ENCODE results near the gene TNS3. TPM values are rescaled to one million over a fixed set of nuclear protein-coding genes. Genes with fewer than 3 reads are reported as not detected.

TNS3 gene
- total RNA-seq, 2 experiments from 2014 or later: not detected

DNA sequence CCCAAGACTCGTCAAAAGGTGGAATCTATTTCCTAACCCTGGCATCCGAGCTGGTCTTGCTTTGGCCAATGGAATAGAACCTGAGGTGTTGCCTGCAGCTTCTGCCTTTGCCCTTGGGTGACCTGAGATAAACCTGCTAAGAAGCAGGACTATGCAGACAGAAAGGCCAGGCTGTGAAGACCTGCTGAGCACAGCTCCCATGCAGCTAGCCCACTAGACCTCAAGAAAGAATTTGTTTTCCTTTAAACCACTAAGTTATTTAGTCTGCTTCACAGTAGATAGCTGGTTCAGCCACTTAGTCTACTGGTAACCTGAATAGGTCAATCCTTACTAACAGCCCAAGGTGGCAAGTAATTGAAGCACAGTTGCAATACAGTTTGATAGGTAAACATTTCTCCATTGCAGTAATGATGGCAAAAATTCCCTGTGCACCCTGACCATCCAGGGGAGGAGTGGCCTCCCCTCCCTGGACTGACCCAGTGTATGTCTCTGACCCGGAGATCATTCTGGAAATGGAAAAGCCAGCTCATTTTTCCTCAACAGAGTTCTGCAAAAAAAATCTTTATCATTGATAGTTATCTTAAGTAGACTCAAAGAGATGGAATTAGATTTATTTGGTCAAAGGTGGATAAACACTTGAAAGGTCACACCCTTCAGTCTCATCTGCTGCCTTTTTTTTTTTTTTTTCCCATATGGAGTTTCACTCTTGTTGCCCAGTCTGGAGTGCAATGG is 20.0 kb downstream of the TNS3 start:
- Mint-ChIP-seq H3K27ac (no peak overlapping the region), H3K36me3 (ENCODE audit: low read depth) (no peaks in the 10 kb centered on the region), H3K27me3 (ENCODE audit: low read depth) (no peaks in the 10 kb centered on the region), H3K4me3 (no peak overlapping the region), H3K4me1 (ENCODE audit: low read depth) (no peaks in the 10 kb centered on the region), H3K9me3 (ENCODE audit: insufficient read depth) (no peaks in the 10 kb centered on the region)
- ChIA-PET POLR2A (no interaction called here), CTCF (no interaction called here)
- no peak for ATAC-seq
- no peak for DNase-seq

DNA sequence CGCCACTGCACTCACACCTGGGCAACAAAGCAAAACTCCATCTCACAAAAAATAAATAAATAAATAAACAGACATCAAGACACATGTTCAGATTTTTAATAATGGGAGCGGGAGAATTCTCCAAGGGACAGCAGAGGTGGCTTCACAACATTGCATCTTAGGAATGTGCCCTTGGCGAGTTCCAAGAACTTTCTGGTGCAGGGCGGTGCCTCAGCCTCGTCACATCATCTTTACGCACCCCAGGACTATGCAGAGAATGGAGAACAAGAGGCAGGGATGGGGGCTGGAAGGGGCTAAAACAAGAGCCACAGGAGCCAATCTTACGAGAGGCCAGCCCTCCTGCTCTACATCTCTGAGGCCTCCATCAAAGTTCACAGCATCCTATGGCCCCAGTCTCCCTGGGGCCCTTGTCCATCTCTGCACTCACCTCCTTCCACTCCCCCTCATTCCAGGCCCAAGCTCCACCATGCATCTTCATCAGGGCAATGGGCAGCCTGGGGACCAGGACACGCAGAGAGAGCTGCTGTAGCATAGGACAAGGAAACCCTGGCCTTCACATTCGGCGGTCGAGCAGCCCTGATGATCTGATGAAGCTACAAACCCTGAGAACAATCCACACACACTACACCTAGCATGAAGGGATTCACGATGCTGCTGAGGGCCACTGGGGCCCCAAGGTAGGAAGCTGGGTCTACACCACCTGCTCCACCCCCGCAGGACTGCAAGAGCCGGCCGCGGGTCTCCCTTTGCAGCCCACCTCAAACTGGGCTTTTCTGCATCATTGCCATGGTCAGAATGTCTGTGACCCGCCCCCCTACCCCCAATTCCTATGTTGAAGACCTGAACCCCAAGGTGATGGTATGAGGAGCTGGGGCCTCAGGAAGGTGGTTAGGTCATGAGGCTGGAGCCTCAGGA is 22.3 kb downstream of the TNS3 start:
- H3K9me3 Mint-ChIP-seq (ENCODE audit: insufficient read depth): no peaks in the 10 kb centered on the region
- CTCF ChIA-PET: no interaction called here
- no peak overlapping the region for H3K27ac Mint-ChIP-seq
- no peaks in the 10 kb centered on the region for H3K36me3 Mint-ChIP-seq (ENCODE audit: low read depth)
- no peak for ATAC-seq
- no peak for DNase-seq
- H3K27me3 Mint-ChIP-seq (ENCODE audit: low read depth): no peaks in the 10 kb centered on the region
- H3K4me1 Mint-ChIP-seq (ENCODE audit: low read depth): no peaks in the 10 kb centered on the region
- no peak overlapping the region for H3K4me3 Mint-ChIP-seq
- POLR2A ChIA-PET: no interaction called here

- CTCF ChIA-PET: no interaction called here
- H3K27me3 Mint-ChIP-seq (ENCODE audit: low read depth): no peaks in the 10 kb centered on the region
- no peak overlapping the region for H3K27ac Mint-ChIP-seq
- no peaks in the 10 kb centered on the region for H3K36me3 Mint-ChIP-seq (ENCODE audit: low read depth)
- H3K4me3 Mint-ChIP-seq: no peak overlapping the region
- DNase-seq (no peak), ATAC-seq (no peak)
- H3K4me1 Mint-ChIP-seq (ENCODE audit: low read depth): no peaks in the 10 kb centered on the region
- POLR2A ChIA-PET: no interaction called here
- H3K9me3 Mint-ChIP-seq (ENCODE audit: insufficient read depth): no peaks in the 10 kb centered on the region
These were observed 23.9 kb downstream of the TNS3 start for GRCh38 chr7:47557694-47558670.

DNA sequence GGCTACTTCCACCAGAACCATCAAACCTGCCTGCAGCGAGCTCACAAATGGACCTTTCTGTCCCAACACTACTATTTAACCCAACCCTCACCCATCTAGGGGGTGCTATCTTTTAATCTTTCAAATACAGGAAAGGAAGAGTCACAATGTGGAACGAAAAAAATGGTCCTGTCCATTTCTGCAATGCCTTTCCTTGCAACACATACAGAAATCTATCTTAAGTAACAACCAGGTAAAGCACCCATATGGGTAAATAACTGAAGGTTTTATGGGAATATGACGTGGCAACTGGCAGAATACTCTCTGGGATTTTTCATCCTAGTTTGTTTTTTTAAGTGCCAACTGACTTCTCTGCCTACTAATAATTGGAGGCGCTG is 24.6 kb downstream of the TNS3 start:
- no peaks in the 10 kb centered on the region for H3K4me1 Mint-ChIP-seq (ENCODE audit: low read depth)
- no peak overlapping the region for H3K27ac Mint-ChIP-seq
- H3K4me3 Mint-ChIP-seq: no peak overlapping the region
- H3K9me3 Mint-ChIP-seq (ENCODE audit: insufficient read depth): no peaks in the 10 kb centered on the region
- no peaks in the 10 kb centered on the region for H3K36me3 Mint-ChIP-seq (ENCODE audit: low read depth)
- H3K27me3 Mint-ChIP-seq (ENCODE audit: low read depth): no peaks in the 10 kb centered on the region
- ChIA-PET CTCF (no interaction called here), POLR2A (no interaction called here)
- DNase-seq (no peak), ATAC-seq (no peak)

GRCh38 chr7:47556511-47557180 is 25.3 kb downstream of the TNS3 start:
- no peaks in the 10 kb centered on the region for H3K4me1 Mint-ChIP-seq (ENCODE audit: low read depth)
- no peaks in the 10 kb centered on the region for H3K27me3 Mint-ChIP-seq (ENCODE audit: low read depth)
- H3K27ac Mint-ChIP-seq: no peak overlapping the region
- no peak overlapping the region for H3K4me3 Mint-ChIP-seq
- ATAC-seq (no peak), DNase-seq (no peak)
- ChIA-PET CTCF (no interaction called here), POLR2A (no interaction called here)
- no peaks in the 10 kb centered on the region for H3K36me3 Mint-ChIP-seq (ENCODE audit: low read depth)
- no peaks in the 10 kb centered on the region for H3K9me3 Mint-ChIP-seq (ENCODE audit: insufficient read depth)

DNA sequence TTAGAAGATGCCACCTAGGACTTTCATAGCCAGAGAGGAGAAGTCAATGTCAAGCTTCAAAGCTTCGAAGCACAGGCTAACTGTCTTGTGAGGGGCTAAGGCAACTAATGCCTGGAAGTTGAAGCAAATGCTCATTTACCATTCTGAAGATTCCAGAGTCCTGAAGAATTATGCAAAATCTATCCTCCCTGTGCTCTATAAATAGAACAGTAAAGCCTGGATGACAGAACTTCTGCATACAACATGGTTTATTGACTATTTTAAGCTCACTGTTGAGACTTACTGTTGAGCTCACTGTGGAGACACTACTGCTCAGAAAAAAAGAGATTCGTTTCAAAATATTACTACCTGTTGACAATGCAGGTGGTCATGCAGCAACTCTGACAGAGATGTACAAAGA is 28.6 kb downstream of the TNS3 start:
- H3K4me3 Mint-ChIP-seq: no peak overlapping the region
- CTCF ChIA-PET: no interaction called here
- POLR2A ChIA-PET: no interaction called here
- ATAC-seq: no peak
- no peaks in the 10 kb centered on the region for H3K4me1 Mint-ChIP-seq (ENCODE audit: low read depth)
- DNase-seq: no peak
- no peak overlapping the region for H3K27ac Mint-ChIP-seq
- H3K27me3 Mint-ChIP-seq (ENCODE audit: low read depth): no peaks in the 10 kb centered on the region
- no peaks in the 10 kb centered on the region for H3K36me3 Mint-ChIP-seq (ENCODE audit: low read depth)
- H3K9me3 Mint-ChIP-seq (ENCODE audit: insufficient read depth): no peaks in the 10 kb centered on the region

DNA sequence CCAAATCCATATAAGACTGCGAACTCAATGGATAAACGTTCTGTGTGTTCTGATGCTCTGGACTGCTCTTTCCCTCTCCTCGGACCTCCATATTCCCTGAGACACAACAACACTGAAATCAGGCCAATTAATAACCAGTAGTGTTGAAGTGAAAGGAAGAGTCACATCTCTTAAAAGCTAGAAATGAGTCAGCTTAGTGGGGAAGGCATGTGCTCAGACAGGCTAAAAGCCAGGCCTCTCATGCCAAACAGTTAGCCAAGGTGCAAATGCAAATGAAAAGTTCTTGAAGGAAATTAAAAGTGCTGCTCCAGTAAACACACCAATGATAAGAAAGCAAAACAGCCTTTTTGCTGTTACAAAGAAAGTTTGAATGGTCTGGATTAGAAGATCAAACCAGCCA is 29.3 kb downstream of the TNS3 start:
- Mint-ChIP-seq H3K4me1 (ENCODE audit: low read depth) (no peaks in the 10 kb centered on the region), H3K9me3 (ENCODE audit: insufficient read depth) (no peaks in the 10 kb centered on the region), H3K27ac (no peak overlapping the region), H3K36me3 (ENCODE audit: low read depth) (no peaks in the 10 kb centered on the region), H3K4me3 (no peak overlapping the region), H3K27me3 (ENCODE audit: low read depth) (no peaks in the 10 kb centered on the region)
- POLR2A ChIA-PET: no interaction called here
- CTCF ChIA-PET: no interaction called here
- ATAC-seq (no peak), DNase-seq (no peak)

DNA sequence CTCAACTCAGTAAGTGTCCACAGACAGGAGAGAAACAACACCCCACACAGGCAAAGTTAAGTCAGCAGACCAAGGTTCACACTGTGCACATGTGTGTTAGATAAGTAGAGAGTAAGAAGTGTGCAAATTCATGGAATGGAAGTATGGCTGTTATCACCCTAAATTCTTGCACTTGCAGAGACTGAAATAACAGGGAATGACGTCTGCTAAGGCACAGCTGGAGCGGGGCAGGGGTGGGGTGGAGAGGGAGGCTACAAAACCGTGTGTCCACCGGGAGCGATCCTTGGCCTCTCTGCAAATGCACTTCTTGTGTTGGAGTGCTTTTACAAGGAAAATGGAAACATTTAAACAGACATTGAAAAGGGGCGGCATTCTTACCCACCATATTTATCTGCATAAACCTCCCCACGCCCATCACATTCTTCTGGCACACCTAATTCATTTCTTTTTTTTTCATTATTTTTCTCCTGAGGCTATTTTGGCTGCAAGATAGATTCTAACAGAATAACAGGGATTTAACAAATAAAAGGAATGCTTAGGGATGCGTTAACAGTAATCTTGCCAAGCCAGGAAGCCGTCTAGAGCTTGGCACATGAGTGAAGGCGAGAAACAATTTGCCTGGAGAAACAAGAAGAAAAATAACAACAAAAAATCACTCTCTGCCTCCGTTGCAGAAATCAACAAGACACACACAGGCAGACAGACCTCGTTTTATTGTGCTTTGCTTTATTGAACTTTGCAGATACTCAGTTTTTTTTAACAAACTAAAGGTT is 30.1 kb downstream of the TNS3 start:
- ATAC-seq: no peak
- H3K36me3 Mint-ChIP-seq (ENCODE audit: low read depth): no peaks in the 10 kb centered on the region
- no peak overlapping the region for H3K27ac Mint-ChIP-seq
- ChIA-PET CTCF (no interaction called here), POLR2A (no interaction called here)
- H3K9me3 Mint-ChIP-seq (ENCODE audit: insufficient read depth): no peaks in the 10 kb centered on the region
- no peak for DNase-seq
- no peak overlapping the region for H3K4me3 Mint-ChIP-seq
- no peaks in the 10 kb centered on the region for H3K4me1 Mint-ChIP-seq (ENCODE audit: low read depth)
- no peaks in the 10 kb centered on the region for H3K27me3 Mint-ChIP-seq (ENCODE audit: low read depth)

DNA sequence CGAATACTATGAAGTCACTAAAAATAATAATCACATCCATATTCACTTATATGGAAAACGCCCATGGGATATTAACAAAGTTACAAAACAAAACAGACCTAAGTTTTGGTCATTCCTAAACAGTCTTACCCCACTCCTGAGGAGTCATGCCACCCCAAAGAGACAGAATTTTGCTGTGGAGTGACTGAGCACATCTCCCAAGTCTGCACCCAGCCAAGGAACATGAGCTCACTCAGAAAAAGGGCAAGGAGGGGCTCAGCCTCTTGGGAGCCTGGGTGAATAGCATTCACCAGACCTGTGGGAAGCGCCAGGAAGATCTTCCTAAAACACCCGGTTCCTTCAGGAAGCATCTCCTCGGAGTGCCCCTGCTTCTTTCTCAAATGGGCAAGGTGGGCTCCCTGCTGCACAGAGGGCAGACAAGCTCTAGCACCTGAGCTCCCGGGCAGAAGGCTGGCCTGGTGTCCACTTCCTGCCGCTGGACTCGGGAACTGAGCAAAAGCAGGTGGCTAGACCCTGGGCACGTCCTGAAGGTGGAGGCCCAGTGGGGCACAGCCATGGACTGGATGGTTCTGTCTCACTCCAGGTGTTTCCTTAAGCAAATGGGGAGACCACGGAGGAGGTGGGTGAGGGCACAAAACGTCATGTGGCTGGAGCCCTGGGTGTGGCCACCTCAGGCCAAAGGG is 31.0 kb downstream of the TNS3 start:
- no peak overlapping the region for H3K4me3 Mint-ChIP-seq
- H3K27ac Mint-ChIP-seq: no peak overlapping the region
- no peaks in the 10 kb centered on the region for H3K4me1 Mint-ChIP-seq (ENCODE audit: low read depth)
- ATAC-seq (no peak), DNase-seq (no peak)
- no peaks in the 10 kb centered on the region for H3K36me3 Mint-ChIP-seq (ENCODE audit: low read depth)
- H3K9me3 Mint-ChIP-seq (ENCODE audit: insufficient read depth): no peaks in the 10 kb centered on the region
- ChIA-PET POLR2A (no interaction called here), CTCF (no interaction called here)
- H3K27me3 Mint-ChIP-seq (ENCODE audit: low read depth): no peaks in the 10 kb centered on the region

- Mint-ChIP-seq H3K27ac (no peak overlapping the region), H3K4me1 (ENCODE audit: low read depth) (no peaks in the 10 kb centered on the region)
These were observed 32.0 kb downstream of the TNS3 start for GRCh38 chr7:47549916-47550315.

DNA sequence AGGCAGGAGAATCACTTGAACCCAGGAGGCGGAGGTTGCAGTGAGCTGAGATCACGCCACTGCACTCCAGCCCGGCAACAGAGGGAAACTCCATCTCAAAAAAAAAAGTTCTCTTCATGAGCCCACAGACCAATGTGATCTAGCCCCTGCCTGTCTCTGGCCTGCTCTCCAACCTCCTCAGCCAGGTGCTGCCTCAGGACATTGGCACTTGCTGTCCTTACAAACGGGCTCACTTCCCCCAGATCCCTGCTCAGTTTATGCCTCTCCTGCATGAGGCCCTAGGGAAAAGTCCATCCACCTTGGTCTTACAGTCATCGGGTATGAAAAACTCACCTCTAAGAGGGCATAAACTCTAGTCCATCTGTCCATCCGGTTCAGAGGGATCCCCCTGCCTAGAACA is 32.5 kb downstream of the TNS3 start:
- Mint-ChIP-seq H3K27ac (no peak overlapping the region), H3K36me3 (ENCODE audit: low read depth) (no peaks in the 10 kb centered on the region), H3K4me3 (no peak overlapping the region), H3K27me3 (ENCODE audit: low read depth) (no peaks in the 10 kb centered on the region), H3K9me3 (ENCODE audit: insufficient read depth) (no peaks in the 10 kb centered on the region), H3K4me1 (ENCODE audit: low read depth) (no peaks in the 10 kb centered on the region)
- ChIA-PET CTCF (no interaction called here), POLR2A (no interaction called here)
- ATAC-seq (no peak), DNase-seq (no peak)

More at GRCh38 chr7:47549916-47550315, 32.0 kb downstream of the TNS3 start:
- Mint-ChIP-seq H3K36me3 (ENCODE audit: low read depth) (no peaks in the 10 kb centered on the region), H3K4me3 (no peak overlapping the region), H3K9me3 (ENCODE audit: insufficient read depth) (no peaks in the 10 kb centered on the region), H3K27me3 (ENCODE audit: low read depth) (no peaks in the 10 kb centered on the region)
- ATAC-seq (no peak), DNase-seq (no peak)
- ChIA-PET POLR2A (no interaction called here), CTCF (no interaction called here)

Data from activated CD8-positive, alpha-beta T cell treated with anti-CD3 and anti-CD28 coated beads, Interleukin-2, amount 10 ng/mL, durations not matched to agents 7 days and 5 days (primary cell).